MM.1S (cell line): ENCODE data around the gene DLG4.

Experiments used
- CTCF ChIP-seq: fragments of 300-600 bp; sonication (generic); IDR thresholded peaks from 2 replicates; pipeline ENCODE4 v1.5.1; 2016; ENCODE audit warnings: antibody characterized with exemption, low read length, mixed read lengths
- EZH2 ChIP-seq: fragments of 300-600 bp; sonication (generic); optimal IDR thresholded peaks from 2 replicates; pipeline ENCODE3; 2017; ENCODE audit warnings: low read depth, mild to moderate bottlenecking, antibody characterized with exemption, low read length, mixed read lengths

- TF ChIP-seq CTCF (no peak), EZH2 (no peak)
Measured at GRCh38 chr17:7218758-7219157, 878 bp downstream of the DLG4 start.
